Skeletal muscle satellite cell (primary cell): ENCODE results near the gene GATAD2B.
"Not testable (repeated sequence)": the region's sequence is repeated elsewhere in the genome, so short reads cannot be mapped to it uniquely, and the experiment has no call there.

Source experiments
- H3K27me3 ChIP-seq: 2 replicates; pipeline ENCODE4 v1.7.0; 2013; ENCODE audit warnings: low read length; ENCODE audit not compliant: control insufficient read depth, insufficient read depth
- H3K36me3 ChIP-seq: 2 replicates; pipeline ENCODE4 v1.7.0; 2013; ENCODE audit warnings: mild to moderate bottlenecking, control low read depth, low read length; ENCODE audit not compliant: insufficient read depth
- H3K4me1 ChIP-seq: 2 replicates; pipeline ENCODE4 v1.7.0; 2013; ENCODE audit warnings: low read length; ENCODE audit not compliant: control insufficient read depth, insufficient read depth
- H3K4me2 ChIP-seq: 2 replicates; pipeline ENCODE4 v1.7.0; 2013; ENCODE audit warnings: mild to moderate bottlenecking, low read length
- H3K4me3 ChIP-seq: 2 replicates; pipeline ENCODE4 v1.7.0; 2013; ENCODE audit warnings: low read length
- H3K9ac ChIP-seq: 2 replicates; pipeline ENCODE4 v1.7.0; 2013; ENCODE audit warnings: mild to moderate bottlenecking, low read depth, low read length, moderate library complexity
- H3K9me3 ChIP-seq: replicated peaks from 2 replicates; pipeline ENCODE4 v1.7.0; 2013; ENCODE audit warnings: mild to moderate bottlenecking, control low read depth, low read length

The GATAD2B gene

DNA sequence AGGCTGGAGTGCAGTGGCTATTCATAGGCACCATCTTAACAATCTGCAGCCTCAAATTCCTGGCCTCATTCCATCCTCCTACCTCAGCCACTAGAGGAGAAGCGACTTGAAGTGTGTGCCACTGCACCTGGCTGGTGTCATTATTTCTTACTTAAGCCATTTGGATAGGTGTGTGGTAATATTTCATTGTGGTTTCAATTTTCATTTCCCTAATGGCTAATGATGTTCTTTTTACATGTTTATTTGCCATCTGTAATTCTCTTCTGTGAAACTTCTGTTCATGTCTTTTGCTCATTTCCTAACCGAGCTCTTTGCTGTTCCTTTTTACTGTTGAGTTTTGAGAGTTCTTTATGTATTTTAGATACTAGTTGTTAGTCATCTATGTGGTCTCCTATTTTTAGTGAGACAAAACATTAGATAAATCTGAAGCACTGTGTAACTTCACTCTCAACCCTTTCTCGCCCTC, 80.7 kb downstream of the GATAD2B start:
- Histone ChIP-seq H3K36me3 (no peaks in the 10 kb centered on the region), H3K4me2 (no peak overlapping the region), H3K9ac (no peak overlapping the region), H3K9me3 (no peaks in the 10 kb centered on the region), H3K27me3 (no peaks in the 10 kb centered on the region), H3K4me1 (peaks cover 5% of the 10 kb centered on the region), H3K4me3 (no peak overlapping the region)

DNA sequence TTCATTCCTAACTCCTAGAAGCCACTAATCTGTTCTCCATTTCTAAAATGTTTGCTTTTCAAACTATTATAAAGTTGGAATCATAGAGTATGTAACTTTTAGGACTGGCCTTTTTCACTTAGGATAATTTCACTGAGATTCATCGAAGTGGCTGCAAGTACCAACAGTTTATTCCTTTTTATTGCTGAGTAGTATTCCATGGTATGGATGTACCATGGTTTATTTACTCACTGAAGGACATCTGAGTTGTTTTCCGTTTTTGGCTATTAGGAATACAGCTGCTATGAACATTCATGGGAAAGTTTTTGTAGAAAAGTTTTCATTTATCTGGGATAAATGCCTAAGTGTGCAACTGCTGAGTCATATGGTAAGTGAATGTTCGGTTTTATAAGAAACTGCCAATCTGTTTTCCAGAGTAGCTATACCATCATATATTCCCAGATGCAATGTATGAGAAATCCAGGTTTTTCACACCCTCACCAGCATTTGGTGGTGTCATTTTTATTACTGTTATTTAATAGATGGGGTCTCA, 81.2 kb downstream of the GATAD2B start:
- H3K4me3 ChIP-seq: no peak overlapping the region
- H3K27me3 ChIP-seq: no peaks in the 10 kb centered on the region
- H3K9me3 ChIP-seq: no peaks in the 10 kb centered on the region
- peaks cover 5% of the 10 kb centered on the region for H3K4me1 ChIP-seq
- H3K36me3 ChIP-seq: no peaks in the 10 kb centered on the region
- no peak overlapping the region for H3K9ac ChIP-seq
- H3K4me2 ChIP-seq: no peak overlapping the region

GRCh38 chr1:153840774-153841173, 82.0 kb downstream of the GATAD2B start:
- H3K36me3 ChIP-seq, H3K4me2 ChIP-seq, H3K27me3 ChIP-seq, H3K4me1 ChIP-seq, H3K9me3 ChIP-seq, H3K9ac ChIP-seq, H3K4me3 ChIP-seq: not testable (repeated sequence)

- H3K4me1 ChIP-seq, H3K9me3 ChIP-seq, H3K9ac ChIP-seq, H3K27me3 ChIP-seq, H3K4me2 ChIP-seq, H3K4me3 ChIP-seq, H3K36me3 ChIP-seq: not testable (repeated sequence)
Observed at GRCh38 chr1:153833968-153834367, 88.8 kb downstream of the GATAD2B start.

GRCh38 chr1:153833171-153833570, 89.6 kb downstream of the GATAD2B start:
- Histone ChIP-seq H3K9me3 (no peaks in the 10 kb centered on the region), H3K27me3 (no peaks in the 10 kb centered on the region), H3K36me3 (no peaks in the 10 kb centered on the region), H3K4me2 (no peak overlapping the region), H3K4me1 (no peaks in the 10 kb centered on the region), H3K9ac (no peak overlapping the region), H3K4me3 (no peak overlapping the region)

DNA sequence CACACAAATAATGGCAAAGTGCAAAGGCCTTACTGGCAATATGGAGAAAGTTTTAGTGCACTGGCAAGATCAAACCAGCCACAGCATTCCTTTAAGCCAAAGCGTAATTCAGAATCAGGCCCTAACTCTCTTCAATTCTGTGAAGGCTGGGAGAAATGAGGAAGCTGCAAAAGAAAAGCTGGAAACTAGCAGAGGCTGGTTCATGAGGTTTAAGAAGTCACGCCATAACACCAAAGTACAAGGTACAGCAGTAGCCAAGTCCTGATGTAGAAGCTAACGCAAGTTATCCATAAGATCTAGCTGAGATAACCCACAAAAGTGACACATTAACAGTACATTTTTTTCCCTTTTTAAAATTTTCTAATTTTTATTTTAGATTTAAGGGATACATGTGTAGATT, 90.5 kb downstream of the GATAD2B start:
- no peak overlapping the region for H3K9ac ChIP-seq
- no peak overlapping the region for H3K4me3 ChIP-seq
- H3K4me2 ChIP-seq: no peak overlapping the region
- peaks cover 8% of the 10 kb centered on the region for H3K36me3 ChIP-seq
- H3K4me1 ChIP-seq: no peaks in the 10 kb centered on the region
- H3K9me3 ChIP-seq: no peaks in the 10 kb centered on the region
- H3K27me3 ChIP-seq: no peaks in the 10 kb centered on the region

- Histone ChIP-seq H3K4me2 (no peak overlapping the region), H3K27me3 (no peaks in the 10 kb centered on the region)
Observed at GRCh38 chr1:153831026-153831425, 91.7 kb downstream of the GATAD2B start.

GRCh38 chr1:153827168-153827964, 95.4 kb downstream of the GATAD2B start:
- Histone ChIP-seq H3K4me2 (no peak overlapping the region), H3K4me3 (no peak overlapping the region), H3K9me3 (no peaks in the 10 kb centered on the region), H3K9ac (no peak overlapping the region), H3K27me3 (no peaks in the 10 kb centered on the region), H3K4me1 (no peaks in the 10 kb centered on the region), H3K36me3 (peaks cover 14% of the 10 kb centered on the region)

More at GRCh38 chr1:153831026-153831425, 91.7 kb downstream of the GATAD2B start:
- Histone ChIP-seq H3K9ac (no peak overlapping the region), H3K4me1 (no peaks in the 10 kb centered on the region), H3K4me3 (no peak overlapping the region), H3K9me3 (no peaks in the 10 kb centered on the region), H3K36me3 (peaks cover 14% of the 10 kb centered on the region)

- H3K4me2 ChIP-seq: no peak overlapping the region
- H3K4me3 ChIP-seq: no peak overlapping the region
- H3K9ac ChIP-seq: no peak overlapping the region
- H3K4me1 ChIP-seq: no peaks in the 10 kb centered on the region
- H3K9me3 ChIP-seq: no peaks in the 10 kb centered on the region
- H3K27me3 ChIP-seq: no peaks in the 10 kb centered on the region
- peaks cover 31% of the 10 kb centered on the region for H3K36me3 ChIP-seq
Observed at GRCh38 chr1:153818876-153819275, 103.9 kb downstream of the GATAD2B start.

DNA sequence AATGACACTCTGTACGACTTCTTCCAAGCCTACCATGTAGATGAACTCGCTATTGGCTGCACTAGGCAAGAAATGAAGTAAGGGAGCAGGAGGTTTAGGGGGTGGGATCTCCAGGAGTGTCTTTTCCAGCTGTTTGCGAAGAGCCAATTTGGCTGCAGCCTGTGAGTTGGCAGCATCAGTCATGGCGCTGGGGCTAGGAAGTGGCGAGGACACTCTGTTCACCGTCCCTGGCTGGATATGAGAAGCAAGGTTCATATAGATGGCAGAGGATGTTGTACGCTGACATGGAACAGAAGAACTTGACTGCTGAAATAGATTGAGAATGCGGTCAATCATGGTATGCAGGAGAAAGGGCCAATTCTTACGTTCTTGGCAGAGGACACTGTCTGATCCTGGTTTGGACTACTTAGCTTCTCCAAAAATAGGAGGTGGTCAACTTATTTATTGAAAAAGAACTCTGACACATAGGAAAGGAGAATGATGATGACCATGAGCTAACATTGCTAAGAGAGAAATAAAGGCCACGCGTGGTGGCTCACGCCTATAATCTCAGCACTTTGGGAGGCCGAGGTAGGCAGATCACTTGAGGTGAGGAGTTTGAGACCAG, 106.4 kb downstream of the GATAD2B start:
- no peak overlapping the region for H3K4me3 ChIP-seq
- H3K9me3 ChIP-seq: no peaks in the 10 kb centered on the region
- H3K4me2 ChIP-seq: no peak overlapping the region
- no peaks in the 10 kb centered on the region for H3K4me1 ChIP-seq
- peaks cover 49% of the 10 kb centered on the region for H3K36me3 ChIP-seq
- H3K27me3 ChIP-seq: no peaks in the 10 kb centered on the region
- no peak overlapping the region for H3K9ac ChIP-seq

DNA sequence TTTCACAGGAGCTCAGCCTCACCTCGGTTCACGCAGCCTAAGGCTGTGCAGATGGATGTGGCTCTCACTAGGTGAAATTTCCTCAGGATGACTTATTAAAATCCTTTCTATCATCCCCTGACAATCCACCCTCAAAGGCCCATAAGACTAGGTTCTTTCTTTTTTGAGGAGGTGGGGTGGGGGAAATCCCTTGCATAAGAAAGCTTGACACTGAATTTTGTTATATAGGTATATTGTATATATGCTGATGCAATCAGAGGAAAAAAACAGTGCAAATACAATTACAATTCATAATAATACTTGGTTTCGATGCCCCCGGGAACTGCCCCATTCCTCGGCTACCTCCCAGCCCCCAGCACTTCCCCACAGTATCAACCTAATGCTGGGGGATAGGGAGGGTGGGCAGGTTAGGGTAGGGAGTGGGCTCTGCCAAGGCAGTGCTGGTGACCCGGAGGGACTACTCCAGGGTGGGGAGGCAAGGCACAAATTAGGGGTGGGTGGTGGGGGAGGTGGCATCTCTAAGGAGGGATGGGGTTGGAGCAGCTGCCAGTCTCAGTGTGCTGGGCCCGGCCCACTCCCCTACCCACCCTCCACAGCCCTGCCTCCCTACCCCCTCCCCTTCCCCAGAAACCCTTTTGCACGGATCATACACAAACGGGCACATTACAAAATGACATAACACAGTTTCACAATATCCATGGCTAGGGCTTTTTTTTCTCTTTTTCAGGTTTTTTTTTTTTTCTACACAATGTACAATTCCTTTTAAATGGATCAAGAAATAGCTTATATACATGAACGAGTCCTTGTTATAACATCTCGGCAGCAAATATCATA, 116.7 kb downstream of the GATAD2B start:
- H3K9ac ChIP-seq: peak overlapping the region; percentile 52
- no peaks in the 10 kb centered on the region for H3K27me3 ChIP-seq
- peak overlapping the region; percentile 8 for H3K4me3 ChIP-seq
- H3K4me1 ChIP-seq: peaks cover 13% of the 10 kb centered on the region
- H3K4me2 ChIP-seq: peak overlapping the region; percentile 40
- no peaks in the 10 kb centered on the region for H3K9me3 ChIP-seq
- H3K36me3 ChIP-seq: peaks cover 36% of the 10 kb centered on the region
